ENCODE results near the gene OR6J1.
"Not testable (repeated sequence)": the region's sequence is repeated elsewhere in the genome, so short reads cannot be mapped to it uniquely, and the experiment has no call there.

The OR6J1 gene

DNA sequence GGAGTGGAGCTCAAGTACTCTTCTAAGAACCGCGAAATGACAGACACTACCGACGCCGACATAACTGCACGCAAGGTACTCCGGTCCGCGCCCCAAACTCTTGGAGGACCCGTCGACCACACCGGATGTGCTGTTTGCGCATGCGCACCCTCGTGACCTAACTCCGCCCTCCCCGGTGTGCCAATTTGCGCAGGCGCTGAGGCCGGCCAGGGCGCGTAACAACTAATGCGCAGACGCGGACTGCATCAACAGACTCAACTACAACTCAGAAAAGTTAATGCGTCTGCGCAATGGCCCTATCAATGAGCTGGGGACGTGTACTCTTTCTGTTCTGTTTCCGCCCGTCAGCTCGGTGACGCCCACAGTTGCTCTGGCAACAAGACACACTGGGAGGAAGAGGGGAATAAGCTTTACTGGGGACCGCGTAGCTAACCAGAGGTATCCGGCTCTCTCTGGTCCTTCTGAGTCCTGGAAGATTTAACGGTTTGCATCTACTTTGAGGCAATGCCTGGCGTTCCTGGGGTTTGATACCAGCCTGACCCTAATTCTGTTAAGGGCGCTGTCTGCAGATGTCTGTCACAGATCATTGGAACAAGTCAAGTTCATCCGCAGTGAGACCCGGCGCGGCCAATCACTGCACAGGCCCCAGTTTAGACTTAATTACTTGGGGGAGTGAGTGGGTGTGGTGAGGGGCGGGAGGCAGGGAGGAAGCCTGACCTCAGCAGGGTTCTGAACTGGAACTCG lies 54.9 kb downstream of the OR6J1 start, which contains the start of gene DAD1:
Gene DAD1 (minus strand): TSS at position 129 of the 744 bp plus-strand sequence. CDS start 67 bp downstream, at position 62.
- H3K9ac ChIP-seq (ENCODE audit: low read depth, low read length): peak within 1 kb of the TSS; percentile 97
- peaks cover 7% of the 10 kb centered on the region for H3K4me1 ChIP-seq (ENCODE audit: insufficient read depth, low read length)
- peak within 1 kb of the TSS; percentile 74 for H3K27ac ChIP-seq (ENCODE audit: low read length)
- H3K36me3 ChIP-seq (ENCODE audit: insufficient read depth, low read depth, low read length): 0 out of 2 replicates have a peak, but pooled peaks cover 13% of the 10 kb centered on the region
- peak within 1 kb of the TSS; percentile 98 for H3K4me3 ChIP-seq (ENCODE audit: low read length)
- H3K27me3 ChIP-seq (ENCODE audit: insufficient read depth, low read length): no peaks in the 10 kb centered on the region
- H3K9me3 ChIP-seq (ENCODE audit: insufficient read depth, low read depth, low read length): no peaks in the 10 kb centered on the region

DNA sequence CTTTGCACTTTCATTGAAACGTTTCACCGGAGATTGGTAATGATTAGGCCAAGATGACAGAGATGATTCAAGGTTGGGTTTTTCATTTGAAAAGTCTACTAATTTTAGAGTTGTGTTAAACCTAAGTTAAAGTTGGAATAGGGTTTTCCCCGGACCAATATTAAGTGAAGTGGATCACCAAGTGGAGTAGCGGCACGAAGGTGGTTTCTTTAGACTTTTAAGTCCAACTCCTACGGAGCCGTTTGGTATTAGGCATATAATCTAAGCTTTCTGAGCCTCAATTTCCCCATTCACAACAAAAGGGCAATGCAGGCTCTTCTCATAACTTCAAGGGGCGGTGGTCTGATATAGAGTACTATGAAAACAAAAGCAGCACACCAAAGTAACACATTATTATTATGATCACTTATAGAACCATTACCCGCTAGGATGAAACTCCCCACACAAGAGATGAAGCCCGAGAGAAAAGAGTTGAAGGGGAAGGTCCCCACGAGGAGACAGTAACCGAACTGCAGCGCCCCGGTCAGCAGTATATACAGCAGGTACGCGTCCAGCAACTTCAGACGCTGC lies 55.5 kb downstream of the OR6J1 start:
- Histone ChIP-seq H3K9me3 (ENCODE audit: insufficient read depth, low read depth, low read length) (no peaks in the 10 kb centered on the region), H3K4me1 (ENCODE audit: insufficient read depth, low read length) (peaks cover 7% of the 10 kb centered on the region), H3K27me3 (ENCODE audit: insufficient read depth, low read length) (no peaks in the 10 kb centered on the region), H3K9ac (ENCODE audit: low read depth, low read length) (peak overlapping the region; percentile 97), H3K27ac (ENCODE audit: low read length) (peak overlapping the region; percentile 26), H3K36me3 (ENCODE audit: insufficient read depth, low read depth, low read length) (0 out of 2 replicates have a peak, but pooled peaks cover 16% of the 10 kb centered on the region), H3K4me3 (ENCODE audit: low read length) (peak overlapping the region; percentile 98)

DNA sequence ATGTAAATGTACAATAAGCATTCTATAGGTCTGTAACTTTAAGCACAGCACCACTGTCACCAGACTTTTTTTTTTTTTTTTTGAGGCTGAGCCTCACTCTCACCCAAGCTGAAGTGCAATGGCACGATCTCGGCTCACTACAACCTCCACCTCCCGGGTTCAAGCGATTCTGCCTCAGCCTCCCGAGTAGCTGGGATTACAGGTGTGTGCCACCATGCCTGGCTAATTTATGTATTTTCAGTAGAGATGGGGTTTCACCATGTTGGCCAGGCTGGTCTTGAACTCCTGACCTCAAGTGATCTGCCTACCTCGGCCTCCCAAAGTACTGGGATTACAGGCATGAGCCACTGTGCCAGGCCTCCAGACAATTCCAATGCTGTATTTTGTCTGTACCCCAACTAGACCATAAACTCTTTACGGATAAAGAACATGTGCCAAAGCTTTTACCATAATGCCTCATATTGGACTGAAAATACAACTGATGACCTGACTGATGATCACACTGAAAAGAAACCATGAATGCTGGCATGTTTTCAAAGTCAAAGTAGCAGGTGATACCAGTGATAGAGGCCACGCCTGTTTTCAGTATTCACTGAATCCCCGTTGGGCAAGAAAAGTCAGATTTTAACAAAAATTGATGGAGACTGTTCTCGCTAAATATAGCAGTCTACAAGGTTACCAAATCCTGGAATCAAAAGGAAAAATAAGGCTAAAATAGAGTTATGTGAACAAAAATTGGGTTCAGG lies 56.3 kb downstream of the OR6J1 start:
- H3K27ac ChIP-seq (ENCODE audit: low read length): not testable (repeated sequence)
- peak overlapping the region; percentile 97 for H3K9ac ChIP-seq (ENCODE audit: low read depth, low read length)
- peak overlapping the region; percentile 98 for H3K4me3 ChIP-seq (ENCODE audit: low read length)

DNA sequence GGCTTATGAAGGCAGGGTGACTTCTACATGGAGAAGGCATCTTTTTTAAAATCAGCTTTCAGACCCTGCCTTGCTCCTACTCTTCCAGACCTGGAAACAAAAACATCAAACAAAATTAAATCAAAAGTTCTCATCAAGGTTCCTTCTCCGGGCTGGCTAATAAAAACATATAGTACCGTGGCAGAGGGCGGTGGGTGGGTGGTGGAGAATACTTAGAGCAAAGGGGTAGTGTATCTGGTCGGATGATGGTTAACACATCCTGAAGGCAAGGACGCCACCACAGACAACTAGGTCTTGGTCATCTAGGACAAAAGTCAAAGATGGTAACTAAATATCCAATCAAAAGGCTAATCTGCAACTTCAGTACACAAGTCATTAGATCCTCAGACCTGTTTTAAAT lies 56.9 kb downstream of the OR6J1 start:
- H3K9ac ChIP-seq (ENCODE audit: low read depth, low read length): no peak overlapping the region
- H3K27me3 ChIP-seq (ENCODE audit: insufficient read depth, low read length): no peaks in the 10 kb centered on the region
- H3K4me3 ChIP-seq (ENCODE audit: low read length): no peak overlapping the region

More for the DNA sequence above, 56.3 kb downstream of the OR6J1 start:
- 0 out of 2 replicates have a peak, but pooled peaks cover 16% of the 10 kb centered on the region for H3K36me3 ChIP-seq (ENCODE audit: insufficient read depth, low read depth, low read length)
- H3K27me3 ChIP-seq (ENCODE audit: insufficient read depth, low read length); H3K9me3 ChIP-seq (ENCODE audit: insufficient read depth, low read depth, low read length); H3K4me1 ChIP-seq (ENCODE audit: insufficient read depth, low read length): not testable (repeated sequence)

DNA sequence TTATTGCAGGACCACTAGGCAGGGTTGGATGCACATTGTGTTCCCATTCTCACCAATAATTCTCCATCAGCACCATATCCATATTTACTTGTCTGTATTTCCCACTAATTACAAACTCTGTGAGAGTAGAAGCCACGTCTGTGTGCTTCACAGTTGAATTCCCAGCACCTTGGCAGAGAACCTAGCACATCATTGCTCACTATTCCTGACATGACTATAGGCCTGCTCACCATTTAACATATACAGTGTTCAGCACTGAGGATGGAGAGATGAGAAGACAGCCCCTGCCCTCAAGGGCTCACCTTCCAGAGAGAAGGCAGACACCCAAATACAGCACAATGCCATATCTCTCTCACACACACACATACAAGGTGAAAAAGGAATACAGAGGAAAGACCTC lies 60.2 kb downstream of the OR6J1 start:
- H3K4me1 ChIP-seq (ENCODE audit: insufficient read depth, low read length): peaks cover 4% of the 10 kb centered on the region; the same call in 1 of the 2 replicates
- no peaks in the 10 kb centered on the region for H3K9me3 ChIP-seq (ENCODE audit: insufficient read depth, low read depth, low read length)
- no peak overlapping the region for H3K9ac ChIP-seq (ENCODE audit: low read depth, low read length)
- H3K4me3 ChIP-seq (ENCODE audit: low read length): no peak overlapping the region
- no peak overlapping the region for H3K27ac ChIP-seq (ENCODE audit: low read length)
- 0 out of 2 replicates have a peak, but pooled peaks cover 21% of the 10 kb centered on the region for H3K36me3 ChIP-seq (ENCODE audit: insufficient read depth, low read depth, low read length)
- H3K27me3 ChIP-seq (ENCODE audit: insufficient read depth, low read length): no peaks in the 10 kb centered on the region

More for the DNA sequence above, 56.9 kb downstream of the OR6J1 start:
- H3K4me1 ChIP-seq (ENCODE audit: insufficient read depth, low read length): peaks cover 4% of the 10 kb centered on the region; the same call in 1 of the 2 replicates
- H3K36me3 ChIP-seq (ENCODE audit: insufficient read depth, low read depth, low read length): 0 out of 2 replicates have a peak, but pooled peaks cover 16% of the 10 kb centered on the region
- no peaks in the 10 kb centered on the region for H3K9me3 ChIP-seq (ENCODE audit: insufficient read depth, low read depth, low read length)
- no peak overlapping the region for H3K27ac ChIP-seq (ENCODE audit: low read length)

All from iPS-20b (cell line).